GM21619 (cell line): ENCODE measurements around the gene C4BPA.
A peak's percentile ranks its signal among the peaks of the same experiment; 100 is the strongest.

Source experiments
- ATAC-seq: cut with Tn5 transposase; IDR thresholded peaks from one replicate; pipeline ENCODE4 v1.9.1; 2021; ENCODE audit not compliant: unreplicated experiment

Gene C4BPA

GRCh38 chr1:207179036-207179435 lies 75.0 kb downstream of the C4BPA start:
- no peak for ATAC-seq

GRCh38 chr1:207181847-207182246 lies 77.8 kb downstream of the C4BPA start:
- no peak for ATAC-seq

DNA sequence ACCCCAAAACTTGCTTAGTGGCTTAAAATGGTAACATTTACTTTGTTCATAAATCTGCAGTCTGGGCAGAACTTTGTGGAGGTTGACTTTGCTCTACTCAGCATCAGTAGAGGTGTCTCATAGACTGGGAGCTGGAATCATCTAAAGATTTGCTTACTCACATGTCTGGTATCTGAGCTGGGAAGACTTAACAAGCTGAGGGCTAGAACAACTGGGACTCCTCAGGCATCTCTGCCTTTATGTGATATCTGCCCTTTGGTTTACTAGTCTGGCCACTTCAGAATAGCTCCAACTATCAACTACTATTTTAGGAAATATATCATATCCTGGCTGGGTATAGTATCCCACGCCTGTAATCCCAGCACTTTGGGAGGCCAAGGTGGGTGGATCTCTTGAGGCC lies 82.5 kb downstream of the C4BPA start:
- no peak for ATAC-seq

GRCh38 chr1:207188901-207189300 lies 84.9 kb downstream of the C4BPA start:
- ATAC-seq = no peak

- ATAC-seq = peak; percentile 48
These were observed 87.0 kb downstream of the C4BPA start for GRCh38 chr1:207191061-207191460.

DNA sequence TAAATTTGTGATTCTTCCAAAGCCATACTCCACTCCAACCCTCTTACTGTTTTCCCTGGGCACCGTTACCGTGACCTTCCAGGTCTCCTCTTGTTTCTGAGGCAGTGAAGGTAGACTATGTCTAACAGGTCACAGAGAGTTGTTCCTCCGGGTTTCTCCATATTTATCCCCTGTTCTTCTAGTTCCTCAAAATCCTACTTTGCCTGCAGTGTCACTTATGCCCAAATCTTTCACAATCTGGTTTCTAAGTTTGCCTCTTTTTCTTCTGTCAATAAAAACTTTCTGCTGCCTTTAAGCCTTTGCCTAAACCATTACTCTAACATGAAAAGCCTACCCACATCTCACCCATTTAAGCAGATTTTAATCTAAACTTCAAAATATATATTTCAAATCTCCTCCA lies 87.7 kb downstream of the C4BPA start:
- ATAC-seq = no peak

- ATAC-seq = no peak
These were observed 90.2 kb downstream of the C4BPA start for GRCh38 chr1:207194197-207194596.
